ENCODE data around the gene PRR35. TPM values are rescaled to one million over a fixed set of nuclear protein-coding genes. Genes with fewer than 3 reads are reported as not detected.

PRR35 gene
- total RNA-seq, 6 experiments from 2014 or later = not detected

- Mint-ChIP-seq H3K4me3 (peak overlapping the region; percentile 76), H3K4me1 (ENCODE audit: low read depth) (peaks cover 8% of the 10 kb centered on the region), H3K27ac (peak overlapping the region; percentile 88), H3K27me3 (ENCODE audit: insufficient read depth) (peaks cover 7% of the 10 kb centered on the region), H3K36me3 (ENCODE audit: low read depth) (no peaks in the 10 kb centered on the region), H3K9me3 (no peaks in the 10 kb centered on the region)
- peak; percentile 81 for DNase-seq
- TF ChIP-seq CTCF (IDR thresholded peaks at IDR 0.05) = no peak
Measured at GRCh38 chr16:554640-555365, 5.4 kb upstream of the PRR35 start.

- H3K9me3 Mint-ChIP-seq = no peaks in the 10 kb centered on the region
- no peak for DNase-seq
- TF ChIP-seq CTCF (IDR thresholded peaks at IDR 0.05) = no peak
Measured at GRCh38 chr16:555528-556473, 4.4 kb upstream of the PRR35 start.

GRCh38 chr16:556474-557173 lies 3.6 kb upstream of the PRR35 start:
- peaks cover 7% of the 10 kb centered on the region for H3K27me3 Mint-ChIP-seq (ENCODE audit: insufficient read depth)
- no peaks in the 10 kb centered on the region for H3K9me3 Mint-ChIP-seq
- no peak overlapping the region for H3K4me3 Mint-ChIP-seq
- H3K27ac Mint-ChIP-seq = no peak overlapping the region
- TF ChIP-seq CTCF (IDR thresholded peaks at IDR 0.05) = no peak
- peaks cover 8% of the 10 kb centered on the region for H3K4me1 Mint-ChIP-seq (ENCODE audit: low read depth)
- no peaks in the 10 kb centered on the region for H3K36me3 Mint-ChIP-seq (ENCODE audit: low read depth)
- DNase-seq = no peak

More at GRCh38 chr16:555528-556473, 4.4 kb upstream of the PRR35 start:
- H3K36me3 Mint-ChIP-seq (ENCODE audit: low read depth) = no peaks in the 10 kb centered on the region
- peaks cover 8% of the 10 kb centered on the region for H3K4me1 Mint-ChIP-seq (ENCODE audit: low read depth)
- peaks cover 7% of the 10 kb centered on the region for H3K27me3 Mint-ChIP-seq (ENCODE audit: insufficient read depth)
- H3K4me3 Mint-ChIP-seq = no peak overlapping the region
- H3K27ac Mint-ChIP-seq = peak overlapping the region; percentile 88; the same call in 1 of the 2 replicates

- DNase-seq = no peak
- Mint-ChIP-seq H3K4me3 (no peak overlapping the region), H3K27ac (no peak overlapping the region), H3K9me3 (no peaks in the 10 kb centered on the region), H3K4me1 (ENCODE audit: low read depth) (peaks cover 8% of the 10 kb centered on the region), H3K36me3 (ENCODE audit: low read depth) (no peaks in the 10 kb centered on the region), H3K27me3 (ENCODE audit: insufficient read depth) (peaks cover 10% of the 10 kb centered on the region)
- TF ChIP-seq CTCF (IDR thresholded peaks at IDR 0.05) = no peak
Measured at GRCh38 chr16:557463-558297, 2.5 kb upstream of the PRR35 start.
